Medulla oblongata (tissue), 1 donor: ENCODE results near the gene CARD9.
A peak's percentile ranks its signal among the peaks of the same experiment; 100 is the strongest.

Experiments used
- DNase-seq: peaks from one replicate; pipeline ENCODE4 v3.0.0-alpha.2; 2015; ENCODE audit errors: extremely low spot score

CARD9 gene

GRCh38 chr9:136401173-136401922 is 27.9 kb upstream of the CARD9 start:
- DNase-seq, result no peak

- DNase-seq, result peak; percentile 85
Measured at GRCh38 chr9:136400038-136400834, 26.8 kb upstream of the CARD9 start, which contains the start of gene SNAPC4. TSS of gene SNAPC4 (minus strand) at chr9:136400170. CDS start at chr9:136398428, 1,742 bp downstream.

- no peak for DNase-seq
Measured at GRCh38 chr9:136399176-136400037, 25.9 kb upstream of the CARD9 start.

GRCh38 chr9:136398286-136398685 is 24.8 kb upstream of the CARD9 start:
- no peak for DNase-seq

- no peak for DNase-seq
Measured at GRCh38 chr9:136397643-136398042, 24.2 kb upstream of the CARD9 start.

- no peak for DNase-seq
Measured at GRCh38 chr9:136396219-136396515, 22.7 kb upstream of the CARD9 start.

GRCh38 chr9:136395345-136396218 is 22.1 kb upstream of the CARD9 start:
- no peak for DNase-seq

- DNase-seq, result no peak
Measured at GRCh38 chr9:136395020-136395340, 21.5 kb upstream of the CARD9 start.

- no peak for DNase-seq
Measured at GRCh38 chr9:136394312-136395019, 21.0 kb upstream of the CARD9 start.

GRCh38 chr9:136393531-136393930 is 20.1 kb upstream of the CARD9 start:
- DNase-seq, result no peak

GRCh38 chr9:136392538-136393449 is 19.3 kb upstream of the CARD9 start:
- no peak for DNase-seq

GRCh38 chr9:136391737-136392537 is 18.5 kb upstream of the CARD9 start:
- no peak for DNase-seq

GRCh38 chr9:136389396-136389795 is 15.9 kb upstream of the CARD9 start:
- no peak for DNase-seq

- no peak for DNase-seq
Measured at GRCh38 chr9:136387217-136387616, 13.7 kb upstream of the CARD9 start.

GRCh38 chr9:136386018-136386417 is 12.5 kb upstream of the CARD9 start:
- DNase-seq, result no peak

- DNase-seq, result no peak
Measured at GRCh38 chr9:136385015-136385414, 11.5 kb upstream of the CARD9 start.

- DNase-seq, result no peak
Measured at GRCh38 chr9:136383436-136383835, 10.0 kb upstream of the CARD9 start.

- no peak for DNase-seq
Measured at GRCh38 chr9:136381966-136382513, 8.6 kb upstream of the CARD9 start.

GRCh38 chr9:136381311-136381710 is 7.8 kb upstream of the CARD9 start:
- DNase-seq, result peak; percentile 51
